Cardiac septum (tissue), 1 donor: ENCODE data around the gene RARRES2. TPM values are rescaled to one million over a fixed set of nuclear protein-coding genes. Genes with fewer than 3 reads are reported as not detected.
A peak's percentile ranks its signal among the peaks of the same experiment; 100 is the strongest.
"Not testable (repeated sequence)": the region's sequence is repeated elsewhere in the genome, so short reads cannot be mapped to it uniquely, and the experiment has no call there.

Experiments used
- DNase-seq: peaks from one replicate; pipeline ENCODE4 v3.0.0-alpha.2; 2020; ENCODE audit warnings: low spot score
- intact Hi-C: fragments of 100-400 bp; cut with DNase I; formaldehyde crosslinking; loops from one replicate; pipeline ENCODE4 v1.14.0; 2022
- long read RNA-seq: library from polyadenylated mRNA; unstranded; transcript quantifications from one replicate; pipeline ENCODE4 v2.0.0, GENCODE V29; 2021
- total RNA-seq: library from RNA; stranded (reverse); fragmentation: NEBNext Ultra II Directional; extraction: Animal tissue kit (Norgen Biotek cat#: 25700); gene quantifications from one replicate; pipeline ENCODE4 v1.2.1, GENCODE V29; 2021
- donor health status: DM: no; HTN: no; CAD: no.

Gene RARRES2
- 10.6 TPM for total RNA-seq
- long read RNA-seq, transcript RARRES2-201 (6 exons, 740 nt), result major isoform, 6 of 10 reads
- long read RNA-seq, partial matches to known transcripts, result 0 of 10 reads
- long read RNA-seq, other reads (novel, unspliced or antisense), result 0 of 10 reads

GRCh38 chr7:150341263-150342120 lies at the start of gene RARRES2:
Gene RARRES2 (minus strand): TSS chr7:150341629. CDS start chr7:150340609, 1,020 bp downstream.
- intact Hi-C loops, result loop anchor here (5.0 kb wide), 1 partner anchor 46 kb away; no protein-coding TSS in a partner anchor
- DNase-seq, result no peak

DNA sequence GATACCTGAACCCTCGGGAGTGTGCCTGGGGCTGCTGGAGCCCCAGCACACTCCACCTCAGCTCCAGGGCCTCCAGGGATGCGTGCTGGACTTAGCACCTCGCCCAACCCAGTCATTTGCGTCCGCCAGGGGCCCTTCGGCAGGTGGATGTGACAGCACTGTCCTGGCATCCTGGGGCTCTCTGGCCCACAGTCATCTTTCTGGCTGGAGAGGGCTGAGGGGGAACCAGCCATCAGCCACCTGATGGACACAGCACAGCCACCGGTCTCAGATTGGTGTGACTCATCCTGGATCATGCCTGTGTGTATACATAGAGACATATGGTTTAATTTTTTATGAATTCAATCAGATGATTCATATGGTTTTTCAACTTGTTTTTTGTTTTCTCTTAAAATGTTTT lies 48.8 kb upstream of the RARRES2 start:
- DNase-seq, result no peak
- intact Hi-C loops, result no loop called here

GRCh38 chr7:150389532-150389816 lies 48.0 kb upstream of the RARRES2 start:
- no peak for DNase-seq
- intact Hi-C loops, result loop anchor here (5.0 kb wide), 1 partner anchor 47 kb away; the partner anchor contains the start of gene RARRES2

DNA sequence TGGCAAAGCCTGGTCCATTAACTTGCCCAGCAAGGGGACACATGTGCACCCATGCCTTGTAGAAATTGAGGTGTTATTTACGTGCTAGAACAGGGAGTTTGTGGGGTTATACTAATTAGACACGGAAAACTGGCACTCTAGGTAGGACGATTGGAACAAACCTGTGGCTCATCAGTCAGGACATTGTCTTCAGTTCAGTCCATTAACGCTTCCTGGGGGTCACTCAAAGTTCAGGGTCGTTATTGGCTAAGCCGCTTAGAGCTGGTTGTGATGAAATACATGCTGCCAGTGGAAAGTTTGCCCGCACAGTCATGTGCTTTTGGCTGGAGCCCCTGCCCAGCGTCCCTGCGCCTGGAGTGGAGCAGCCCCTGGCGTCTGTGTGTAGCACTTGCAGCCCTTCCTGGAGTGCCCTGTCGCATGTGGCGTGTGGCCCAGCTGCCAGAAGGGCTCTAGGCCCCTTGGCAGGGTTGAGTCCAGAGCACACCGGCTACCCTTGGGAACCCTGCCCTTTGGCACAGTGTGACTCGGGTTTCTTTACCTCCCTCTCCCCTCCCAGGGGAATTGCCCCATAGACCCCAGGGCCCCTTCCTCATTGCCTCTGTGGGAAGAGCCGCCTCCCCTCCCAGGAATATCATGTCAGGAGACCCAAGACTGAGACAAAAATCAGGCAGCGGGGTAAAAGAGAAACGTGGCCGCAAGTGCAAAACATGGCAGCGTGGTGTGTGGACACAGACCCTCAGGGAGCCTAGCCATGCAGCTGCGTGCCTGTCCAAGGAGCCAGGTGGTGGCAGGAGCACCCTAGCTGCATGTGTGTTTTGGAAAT lies 47.5 kb upstream of the RARRES2 start:
- intact Hi-C loops, result loop anchor here (5.0 kb wide), 1 partner anchor 47 kb away; the partner anchor contains the start of gene RARRES2
- no peak for DNase-seq

- no peak for DNase-seq
- intact Hi-C loops, result loop anchor here (5.0 kb wide), 1 partner anchor 46 kb away; the partner anchor contains the start of gene RARRES2
Observed at GRCh38 chr7:150388306-150388705, 46.9 kb upstream of the RARRES2 start.

DNA sequence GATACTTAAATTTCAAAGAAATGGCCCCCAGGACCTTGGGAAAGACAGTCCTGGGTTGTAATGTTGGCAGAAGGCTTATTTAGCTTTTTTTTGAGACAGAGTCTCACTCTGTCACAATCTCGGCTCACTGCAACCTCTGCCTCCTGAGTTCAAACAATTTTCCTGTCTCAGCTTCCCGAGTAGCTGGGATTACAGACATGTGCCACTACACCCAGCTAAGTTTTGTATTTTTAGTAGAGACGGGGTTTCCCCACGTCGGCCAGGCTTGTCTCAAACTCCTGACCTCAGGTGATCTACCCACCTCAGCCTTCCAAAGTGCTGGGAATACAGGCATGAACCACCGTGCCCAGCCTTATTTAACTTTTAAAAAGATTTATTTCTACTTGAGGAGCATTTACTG lies 44.5 kb upstream of the RARRES2 start:
- intact Hi-C loops, result loop anchor here (5.0 kb wide), 1 partner anchor 44 kb away; the partner anchor contains the start of gene RARRES2
- not testable (repeated sequence) for DNase-seq

GRCh38 chr7:150385302-150385723 lies 43.9 kb upstream of the RARRES2 start:
- intact Hi-C loops, result loop anchor here (5.0 kb wide), 1 partner anchor 43 kb away; the partner anchor contains the start of gene RARRES2
- peak; percentile 56 for DNase-seq

- DNase-seq, result peak; percentile 71
- intact Hi-C loops, result loop anchor here (5.0 kb wide), 1 partner anchor 42 kb away; the partner anchor contains the start of gene RARRES2
Observed at GRCh38 chr7:150384406-150385301, 43.2 kb upstream of the RARRES2 start.

DNA sequence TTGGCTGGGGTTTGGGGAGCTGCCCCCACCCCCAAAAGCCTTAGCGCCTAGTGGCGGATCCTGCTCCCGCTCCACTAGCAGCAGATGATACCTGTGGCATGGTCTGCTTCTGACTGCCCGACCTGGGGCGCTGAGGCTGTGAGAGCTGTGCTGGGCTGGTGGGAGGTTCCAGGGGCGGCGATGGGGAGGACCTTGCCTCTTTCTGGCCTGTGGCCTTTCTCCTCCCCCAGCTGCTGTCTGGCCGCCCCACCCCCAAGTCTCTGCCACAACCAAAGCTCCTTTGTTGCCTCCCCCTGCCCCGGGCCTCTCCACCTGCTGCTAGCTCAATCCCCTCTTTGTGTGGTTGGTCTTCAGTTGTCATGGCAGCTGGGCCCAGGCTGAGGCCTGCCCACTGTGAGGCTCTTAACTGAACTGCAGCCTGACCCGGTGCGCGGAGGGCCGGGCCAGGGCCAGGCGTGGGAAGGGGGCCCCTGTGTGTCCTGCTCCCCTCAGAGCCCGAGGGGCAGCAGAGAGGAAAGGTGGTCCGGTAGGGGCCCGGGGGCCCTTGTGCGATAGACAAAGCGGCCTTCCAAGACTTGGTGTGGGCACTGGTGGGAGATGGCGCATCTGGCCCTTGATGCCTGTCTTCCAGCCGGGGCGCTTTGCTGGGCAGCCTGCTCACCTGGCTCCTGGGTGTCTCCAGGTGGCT lies 42.4 kb upstream of the RARRES2 start:
- no peak for DNase-seq
- intact Hi-C loops, result no loop called here

- intact Hi-C loops, result no loop called here
- no peak for DNase-seq
Observed at GRCh38 chr7:150382844-150383225, 41.4 kb upstream of the RARRES2 start.

DNA sequence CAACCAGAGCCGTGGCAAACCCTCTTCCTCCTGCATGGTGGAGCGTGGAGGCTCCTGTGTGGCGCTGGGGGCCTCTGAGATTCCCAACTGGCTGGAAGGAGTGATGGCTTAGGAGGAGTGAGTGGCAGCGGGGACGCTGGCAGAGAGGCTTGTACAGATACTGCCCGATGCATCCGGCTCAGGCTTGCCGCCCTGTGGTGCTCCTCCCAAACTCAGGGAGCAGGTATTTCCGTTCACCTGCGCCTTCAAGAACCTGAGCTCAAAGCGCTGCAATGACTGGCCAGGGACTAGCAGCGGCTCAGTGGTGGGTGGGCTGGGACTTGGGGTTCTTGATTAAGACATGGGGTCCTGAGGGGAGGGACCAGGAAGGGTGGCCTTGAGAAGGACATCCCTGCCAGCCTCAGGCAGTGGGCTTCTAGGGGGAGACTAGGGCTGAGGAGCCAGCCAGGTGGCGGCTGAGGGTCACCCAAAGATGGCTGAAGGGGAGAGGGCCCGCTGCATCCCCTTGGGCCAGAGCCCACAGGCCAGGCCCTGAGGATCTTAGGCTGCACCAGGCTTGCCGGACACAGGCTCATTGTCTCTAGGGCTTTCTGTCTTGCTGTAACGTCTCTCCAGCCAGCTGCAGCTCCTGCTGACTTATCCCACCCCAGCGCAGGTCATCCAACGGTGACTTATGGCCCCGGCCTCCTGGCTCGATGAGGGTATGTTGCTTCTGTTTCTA lies 40.9 kb upstream of the RARRES2 start:
- DNase-seq, result no peak
- intact Hi-C loops, result no loop called here

GRCh38 chr7:150381785-150382122 lies 40.3 kb upstream of the RARRES2 start:
- intact Hi-C loops, result no loop called here
- no peak for DNase-seq

DNA sequence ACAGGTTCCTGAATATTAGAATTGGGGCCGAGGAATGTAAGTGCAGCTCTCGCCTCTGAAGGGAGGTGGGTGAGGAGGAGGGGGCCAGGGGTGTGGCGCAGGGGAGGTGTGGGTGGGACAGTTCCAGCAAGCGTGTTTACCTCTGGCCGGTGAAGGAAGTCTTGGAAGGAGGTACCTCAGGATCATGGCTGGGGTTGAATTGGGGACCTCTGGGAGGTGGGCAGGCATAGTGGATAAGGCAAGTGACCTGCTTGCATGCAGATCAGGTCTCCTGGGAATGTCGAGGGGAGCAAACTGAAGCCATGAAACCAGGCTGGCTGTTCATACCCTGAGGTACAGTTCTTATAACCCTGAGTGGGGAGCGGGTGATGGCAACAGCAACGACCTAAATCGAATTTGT lies 39.7 kb upstream of the RARRES2 start:
- no peak for DNase-seq
- intact Hi-C loops, result no loop called here

DNA sequence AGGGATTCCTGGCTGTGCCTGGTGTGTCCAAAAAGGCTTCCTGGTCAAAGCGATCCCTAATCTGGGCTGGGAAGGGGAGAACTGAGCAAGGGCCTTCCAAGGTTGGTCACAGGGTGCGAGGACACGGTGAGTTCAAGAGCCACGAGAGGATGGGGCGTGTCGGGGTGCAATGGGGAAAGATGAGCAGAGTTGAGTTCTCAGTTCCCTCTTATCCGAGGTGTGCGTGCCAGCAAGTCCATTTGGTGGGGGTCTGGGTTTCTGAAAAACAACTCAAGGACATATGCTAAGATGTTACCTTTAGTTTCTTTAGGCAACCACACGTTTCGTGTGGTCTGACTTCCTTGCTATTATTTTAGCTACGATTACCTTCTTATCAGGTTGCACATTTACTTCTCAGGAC lies 39.0 kb upstream of the RARRES2 start:
- intact Hi-C loops, result no loop called here
- no peak for DNase-seq

- intact Hi-C loops, result no loop called here
- no peak for DNase-seq
Observed at GRCh38 chr7:150379441-150380379, 38.3 kb upstream of the RARRES2 start.

- DNase-seq, result peak; percentile 98
- intact Hi-C loops, result no loop called here
Observed at GRCh38 chr7:150378853-150379440, 37.5 kb upstream of the RARRES2 start, which contains the start of gene ZNF775. Gene ZNF775 (plus strand): TSS chr7:150379330. CDS start chr7:150388471, 9,141 bp downstream.
